ENCODE results near the gene AFAP1L2.

GRCh38 chr10:114313866-114314265 lies 90.4 kb downstream of the AFAP1L2 start:
- TF ChIP-seq CTCF (IDR thresholded peaks at IDR 0.05; ENCODE audit: low read depth, low read length) (no peak), EZH2phosphoT487 (IDR thresholded peaks at IDR 0.05; ENCODE audit: low read depth) (no peak)
